ENCODE results near the gene PIAS1.

PIAS1 gene

DNA sequence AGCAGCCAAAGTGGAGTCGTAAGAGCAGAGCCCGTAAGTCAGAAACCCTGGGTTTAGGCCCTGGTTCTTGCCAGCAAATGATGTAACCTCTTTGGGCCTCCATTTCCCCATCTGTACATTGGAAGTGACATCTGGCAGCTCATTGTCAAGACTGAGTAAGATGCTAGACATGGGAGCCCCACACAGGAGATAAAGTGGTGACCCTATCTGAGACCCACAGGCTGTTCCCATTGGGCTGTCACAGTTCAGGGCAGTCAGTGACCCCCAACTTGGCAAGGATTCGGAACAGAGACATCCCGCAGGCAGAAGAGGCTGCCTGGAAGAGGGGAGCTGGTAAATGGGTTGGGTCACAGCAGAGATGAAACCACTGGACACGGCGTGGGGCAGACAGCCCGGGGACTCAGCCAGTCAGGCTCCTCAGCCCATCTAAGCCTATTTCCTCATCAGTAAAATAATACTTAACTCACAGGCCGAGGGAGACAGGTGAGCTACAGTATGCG lies 173.6 kb downstream of the PIAS1 start:
- Histone ChIP-seq H4K20me1 (no peaks in the 10 kb centered on the region), H3K9me3 (peaks cover 3% of the 10 kb centered on the region; the same call in 1 of the 2 replicates), H3K27ac (peak overlapping the region; percentile 100), H3K36me3 (no peaks in the 10 kb centered on the region; the same call in 1 of the 2 replicates), H3K4me3 (peak overlapping the region; percentile 86), H3K27me3 (no peaks in the 10 kb centered on the region), H3K4me2 (peak overlapping the region; percentile 94), H3K4me1 (peaks cover 89% of the 10 kb centered on the region), H3K9ac (peak overlapping the region; percentile 98)
- no peak for TF ChIP-seq Cebpa-rat (IDR thresholded peaks at IDR 0.05)

GRCh38 chr15:68228143-68228970 lies 174.2 kb downstream of the PIAS1 start:
- Histone ChIP-seq H3K9ac (peak overlapping the region; percentile 98), H3K27me3 (no peaks in the 10 kb centered on the region), H3K36me3 (no peaks in the 10 kb centered on the region; the same call in 1 of the 2 replicates), H3K9me3 (no peaks in the 10 kb centered on the region; the same call in 1 of the 2 replicates), H3K27ac (peak overlapping the region; percentile 100), H4K20me1 (no peaks in the 10 kb centered on the region), H3K4me2 (peak overlapping the region; percentile 94), H3K4me3 (peak overlapping the region; percentile 86), H3K4me1 (peaks cover 89% of the 10 kb centered on the region)
- peak; percentile 23; the same call in 1 of the 2 replicates for TF ChIP-seq Cebpa-rat (IDR thresholded peaks at IDR 0.05)

DNA sequence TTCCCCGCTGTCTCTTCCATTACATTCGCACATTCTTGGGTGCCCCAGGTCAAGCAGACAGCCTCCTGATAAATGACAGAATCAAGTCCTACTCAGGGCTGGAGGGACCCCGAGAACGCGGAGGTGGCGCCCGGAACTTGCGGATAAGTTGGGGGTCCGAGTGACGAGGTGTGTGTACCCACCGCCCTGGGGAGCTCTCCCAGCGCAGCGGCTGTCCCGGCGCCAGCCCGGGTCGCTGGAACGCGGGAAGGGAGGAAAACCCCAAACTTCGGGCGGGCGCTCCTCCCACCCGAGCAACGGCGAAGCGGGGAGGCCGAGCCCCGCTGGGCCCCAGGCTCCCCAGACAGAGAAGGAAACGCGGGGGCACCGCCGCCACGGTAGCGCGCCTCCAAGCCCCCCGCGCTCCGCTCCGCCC lies 174.9 kb downstream of the PIAS1 start:
- Histone ChIP-seq H3K9me3 (no peaks in the 10 kb centered on the region), H3K36me3 (no peaks in the 10 kb centered on the region), H3K27me3 (no peaks in the 10 kb centered on the region), H4K20me1 (no peaks in the 10 kb centered on the region), H3K9ac (peak overlapping the region; percentile 98), H3K4me1 (peaks cover 89% of the 10 kb centered on the region), H3K4me3 (peak overlapping the region; percentile 86), H3K27ac (peak overlapping the region; percentile 100), H3K4me2 (peak overlapping the region; percentile 94)
- TF ChIP-seq Cebpa-rat (IDR thresholded peaks at IDR 0.05): no peak

- Histone ChIP-seq H4K20me1 (no peaks in the 10 kb centered on the region), H3K9me3 (no peaks in the 10 kb centered on the region), H3K4me1 (peaks cover 85% of the 10 kb centered on the region), H3K4me2 (peak within 1 kb of the TSS; percentile 94), H3K36me3 (no peaks in the 10 kb centered on the region), H3K9ac (peak within 1 kb of the TSS; percentile 98), H3K27ac (peak within 1 kb of the TSS; percentile 100), H3K27me3 (no peaks in the 10 kb centered on the region), H3K4me3 (peak within 1 kb of the TSS; percentile 86)
- no peak for TF ChIP-seq Cebpa-rat (IDR thresholded peaks at IDR 0.05)
These were observed 175.5 kb downstream of the PIAS1 start, which contains the start of gene CLN6 for GRCh38 chr15:68229386-68230156. TSS of gene CLN6 (minus strand) at chr15:68229728. CDS start at chr15:68229584, 144 bp downstream.

DNA sequence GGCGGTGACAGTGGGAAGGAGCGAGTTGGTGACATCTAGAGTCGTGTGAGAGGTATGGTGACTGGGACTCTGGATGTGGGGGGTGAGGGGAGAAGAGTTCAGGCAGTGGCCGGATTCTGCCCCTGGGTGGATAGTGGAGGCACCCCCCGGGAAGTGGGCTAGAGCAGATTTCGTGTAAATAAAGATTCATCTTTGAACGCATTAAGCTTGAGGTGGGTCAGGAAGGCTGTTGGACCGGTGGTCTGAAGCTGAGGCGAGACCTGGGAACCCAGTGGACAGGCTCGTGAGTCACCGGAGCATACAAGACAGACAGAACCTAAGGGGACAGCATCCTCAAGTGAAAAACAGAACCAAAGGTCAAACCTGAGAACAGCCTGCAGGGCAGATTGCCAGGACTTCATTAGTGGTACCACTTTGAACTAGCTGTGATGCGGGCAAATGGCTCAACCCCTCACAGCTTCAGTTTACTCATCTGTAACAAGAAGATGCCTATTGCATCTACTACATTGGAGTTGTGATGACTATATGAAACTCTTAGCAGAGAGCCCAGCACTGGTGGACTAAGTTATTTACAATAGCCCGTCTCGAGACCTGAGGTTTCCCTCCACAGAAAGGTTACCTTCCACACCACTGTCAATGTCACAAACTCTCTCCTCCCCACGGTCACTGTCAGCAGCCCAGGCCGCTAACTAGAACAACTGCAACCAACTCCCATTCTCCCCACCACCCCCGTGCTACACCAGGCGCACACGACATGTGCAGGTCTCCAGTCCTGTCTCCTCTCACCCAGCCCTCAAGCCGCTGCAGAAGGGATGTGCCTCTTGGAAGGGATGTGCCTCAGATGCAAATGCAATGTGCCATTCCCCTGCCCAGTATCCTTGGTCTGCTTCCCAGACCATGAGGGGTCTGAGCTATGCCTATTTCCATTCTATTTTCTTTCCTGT lies 176.3 kb downstream of the PIAS1 start:
- Histone ChIP-seq H3K4me1 (peaks cover 78% of the 10 kb centered on the region), H3K9ac (peak overlapping the region; percentile 98), H3K27ac (peak overlapping the region; percentile 100), H3K4me3 (peak overlapping the region; percentile 86), H3K4me2 (peak overlapping the region; percentile 94), H3K36me3 (no peaks in the 10 kb centered on the region), H3K27me3 (no peaks in the 10 kb centered on the region), H4K20me1 (no peaks in the 10 kb centered on the region), H3K9me3 (no peaks in the 10 kb centered on the region)
- TF ChIP-seq Cebpa-rat (IDR thresholded peaks at IDR 0.05): no peak

- Histone ChIP-seq H3K4me2 (peak overlapping the region; percentile 94), H3K27ac (peak overlapping the region; percentile 100), H3K4me3 (no peak overlapping the region)
These were observed 177.1 kb downstream of the PIAS1 start for GRCh38 chr15:68231102-68231818.

DNA sequence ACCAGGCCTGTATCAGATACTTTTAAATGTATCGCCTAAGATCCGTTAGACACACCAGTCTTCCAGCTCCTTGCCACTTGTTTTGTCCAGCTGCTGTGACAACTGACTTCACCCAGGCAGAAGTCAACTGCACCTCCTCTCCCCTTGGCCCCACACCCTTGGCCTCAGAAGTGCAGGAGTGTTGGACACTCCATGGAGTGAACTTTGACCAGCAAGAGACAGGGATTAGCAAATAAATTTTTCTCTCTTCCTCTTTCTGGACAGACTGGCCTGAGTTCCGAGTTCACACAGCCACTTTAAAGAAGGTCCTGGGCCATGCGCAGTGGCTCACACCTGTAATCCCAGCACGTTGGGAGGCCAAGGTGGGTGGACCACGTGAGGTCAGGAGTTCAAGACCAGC lies 178.3 kb downstream of the PIAS1 start:
- Histone ChIP-seq H3K4me2 (peak overlapping the region; percentile 60), H3K4me1 (peaks cover 62% of the 10 kb centered on the region), H4K20me1 (no peaks in the 10 kb centered on the region), H3K4me3 (no peak overlapping the region), H3K9me3 (no peaks in the 10 kb centered on the region), H3K27ac (peak overlapping the region; percentile 34; the same call in 1 of the 2 replicates), H3K36me3 (no peaks in the 10 kb centered on the region), H3K9ac (no peak overlapping the region), H3K27me3 (no peaks in the 10 kb centered on the region)
- no peak for TF ChIP-seq Cebpa-rat (IDR thresholded peaks at IDR 0.05)

More at GRCh38 chr15:68231102-68231818, 177.1 kb downstream of the PIAS1 start:
- no peak for TF ChIP-seq Cebpa-rat (IDR thresholded peaks at IDR 0.05)
- peak overlapping the region; percentile 6; the same call in 1 of the 2 replicates for H3K9ac ChIP-seq
- H4K20me1 ChIP-seq: no peaks in the 10 kb centered on the region
- no peaks in the 10 kb centered on the region for H3K9me3 ChIP-seq
- no peaks in the 10 kb centered on the region for H3K27me3 ChIP-seq
- H3K36me3 ChIP-seq: no peaks in the 10 kb centered on the region
- peaks cover 69% of the 10 kb centered on the region for H3K4me1 ChIP-seq

- peak overlapping the region; percentile 34; the same call in 1 of the 2 replicates for H3K27ac ChIP-seq
- H3K4me2 ChIP-seq: peak overlapping the region; percentile 60
- no peaks in the 10 kb centered on the region for H3K27me3 ChIP-seq
- no peak overlapping the region for H3K4me3 ChIP-seq
- H3K9ac ChIP-seq: no peak overlapping the region
- peaks cover 62% of the 10 kb centered on the region for H3K4me1 ChIP-seq
- H3K36me3 ChIP-seq: no peaks in the 10 kb centered on the region
- TF ChIP-seq Cebpa-rat (IDR thresholded peaks at IDR 0.05): no peak
- no peaks in the 10 kb centered on the region for H4K20me1 ChIP-seq
- no peaks in the 10 kb centered on the region for H3K9me3 ChIP-seq
These were observed 178.8 kb downstream of the PIAS1 start for GRCh38 chr15:68232937-68233336.

Measured in BLaER1 (cell line).